HCT116 (cell line): ENCODE results near the gene ADAMTS9. TPM values are rescaled to one million over a fixed set of nuclear protein-coding genes. Genes with fewer than 3 reads are reported as not detected.

Experiments used
- ATAC-seq: fragments of 200-7000 bp; cut with Tn5 transposase; 2 replicates; pipeline ENCODE4 v1.9.1; 2020; ENCODE audit warnings: mild to moderate bottlenecking, moderate library complexity
- BruUV-seq: library from RNA; stranded (reverse); fragments of 400-500 nt; replicated peaks from 2 replicates; lab custom pipeline; 2021; lab: Mats Ljungman, UMichigan
- CTCF ChIA-PET: fragments of 300-600 bp; sonication (Branson Sonifier 250); formaldehyde crosslinking; loops from one replicate; lab custom pipeline; 2021; ENCODE audit warnings: antibody characterized with exemption; lab: Charles Lee
- POLR2A ChIA-PET: fragments of 300-600, 350-600 bp; sonication (Branson Sonifier 250); formaldehyde crosslinking; loops from one replicate; lab custom pipeline; 2021; ENCODE audit warnings: antibody characterized with exemption; lab: Charles Lee
- RAD21 ChIA-PET, 2 experiments: fragments of 300-600 bp; sonication (Branson Sonifier 250); formaldehyde crosslinking; loops; one replicate each; lab custom pipeline; 2023; ENCODE audit warnings: low total read pairs in 2 of 2; ENCODE audit not compliant: uncharacterized antibody in 2 of 2, unreplicated experiment in 2 of 2, low non-redundant PET in 1 of 2; lab: Charles Lee
- DNase-seq: peaks from one replicate; pipeline ENCODE4 v3.0.0-alpha.2; 2010; ENCODE audit warnings: low read depth, low spot score
- H2AFZ ChIP-seq: fragments of 200-600 bp; shearing (Covaris generic), sonication (generic); 2 replicates; pipeline ENCODE4 v1.6.1; 2017; ENCODE audit warnings: low read depth, mixed run types, mixed read lengths, antibody characterized with exemption, low read length; ENCODE audit not compliant: poor library complexity, severe bottlenecking
- H3K27ac ChIP-seq: 2 replicates; pipeline ENCODE4 v1.5.1; 2012; ENCODE audit warnings: low read depth, low read length
- H3K27me3 ChIP-seq: fragments of 200-600 bp; sonication (generic); 2 replicates; pipeline ENCODE4 v1.6.1; 2016; ENCODE audit warnings: mixed run types, low read length, mixed read lengths; ENCODE audit not compliant: insufficient read depth
- H3K36me3 ChIP-seq, 2 experiments: fragments of 200-500 bp in 1 of 2; fragments of 200-600 bp in 1 of 2; sonication (Bioruptor generic) in 1 of 2; sonication (generic) in 1 of 2; 2 replicates each; pipeline versions ENCODE4 v1.5.1 to v1.6.1; 2014 to 2016; ENCODE audit warnings: low read length in 2 of 2, inconsistent platforms in 1 of 2, mixed read lengths in 1 of 2, mixed run types in 1 of 2; ENCODE audit not compliant: insufficient read depth in 2 of 2, control insufficient read depth in 1 of 2
- H3K4me1 ChIP-seq, 2 experiments: fragments of 200-600 bp in 1 of 2; sonication (generic) in 1 of 2; 2 replicates each; pipeline versions ENCODE4 v1.5.1 to v1.6.1; 2012 to 2017; ENCODE audit warnings: low read length in 2 of 2, inconsistent platforms in 1 of 2, mild to moderate bottlenecking in 1 of 2, mixed read lengths in 1 of 2, mixed run types in 1 of 2, moderate library complexity in 1 of 2; ENCODE audit not compliant: insufficient read depth in 2 of 2, control insufficient read depth in 1 of 2
- H3K4me2 ChIP-seq: fragments of 200-600 bp; sonication (generic); 2 replicates; pipeline ENCODE4 v1.6.1; 2017; ENCODE audit warnings: mixed run types, low read length, mixed read lengths
- H3K4me3 ChIP-seq, 2 experiments: fragments of 200-600 bp in 1 of 2; sonication (generic) in 1 of 2; replicated peaks in 1 of 2; 2 replicates each; pipeline ENCODE4 v1.5.1; 2011 to 2016; ENCODE audit warnings: low read length in 2 of 2, control low read depth in 1 of 2, low read depth in 1 of 2, mild to moderate bottlenecking in 1 of 2, mixed read lengths in 1 of 2, mixed run types in 1 of 2
- H3K79me2 ChIP-seq: fragments of 200-600 bp; sonication (generic); 2 replicates; pipeline ENCODE4 v1.6.1; 2017; ENCODE audit warnings: mild to moderate bottlenecking, mixed run types, low read length, moderate library complexity, mixed read lengths; ENCODE audit not compliant: insufficient read depth
- H3K9ac ChIP-seq: fragments of 200-600 bp; sonication (generic); 2 replicates; pipeline ENCODE4 v1.6.1; 2016; ENCODE audit warnings: low read length, mixed read lengths
- H3K9me2 ChIP-seq: fragments of 200-600 bp; sonication (generic), shearing (Covaris generic); 2 replicates; pipeline ENCODE4 v1.6.1; 2017; ENCODE audit warnings: mixed run types, mild to moderate bottlenecking, moderate library complexity; ENCODE audit not compliant: insufficient read depth
- H3K9me3 ChIP-seq, 2 experiments: fragments of 200-500 bp in 1 of 2; fragments of 200-600 bp in 1 of 2; sonication (Bioruptor generic) in 1 of 2; sonication (generic) in 1 of 2; 2 replicates each; pipeline ENCODE4 v1.6.1; 2014 to 2017; ENCODE audit warnings: low read length in 2 of 2, mixed read lengths in 2 of 2, inconsistent platforms in 1 of 2, low read depth in 1 of 2, mild to moderate bottlenecking in 1 of 2, mixed run types in 1 of 2, moderate library complexity in 1 of 2; ENCODE audit not compliant: control insufficient read depth in 1 of 2, insufficient read depth in 1 of 2
- H4K20me1 ChIP-seq: fragments of 200-600 bp; sonication (generic), shearing (Covaris generic); 2 replicates; pipeline ENCODE4 v1.6.1; 2017; ENCODE audit warnings: mixed run types, mild to moderate bottlenecking, moderate library complexity; ENCODE audit not compliant: insufficient read depth
- CEBPB ChIP-seq: IDR thresholded peaks from 2 replicates; pipeline ENCODE4 v1.6.1; 2012; ENCODE audit warnings: low read depth
- EZH2phosphoT487 ChIP-seq: fragments of 200-600 bp; IDR thresholded peaks from 2 replicates; pipeline ENCODE4 v1.6.1; 2018; ENCODE audit warnings: antibody characterized with exemption, borderline replicate concordance
- FOSL1 ChIP-seq: IDR thresholded peaks from 2 replicates; pipeline ENCODE4 v1.6.1; 2012; ENCODE audit warnings: low read depth
- JUND ChIP-seq: IDR thresholded peaks from 2 replicates; pipeline ENCODE4 v1.6.1; 2012
- POLR2A ChIP-seq: IDR thresholded peaks from 2 replicates; pipeline ENCODE4 v1.7.0; 2011; ENCODE audit warnings: borderline replicate concordance; ENCODE audit not compliant: insufficient read depth, insufficient read length; ENCODE audit errors: extremely low read depth
- POLR2AphosphoS5 ChIP-seq: IDR thresholded peaks from 2 replicates; pipeline ENCODE4 v1.6.1; 2011; ENCODE audit warnings: mild to moderate bottlenecking, low read depth, low read length, moderate library complexity
- SIN3A ChIP-seq: IDR thresholded peaks from 2 replicates; pipeline ENCODE4 v1.6.1; 2012; ENCODE audit warnings: low read depth
- SP1 ChIP-seq: IDR thresholded peaks from 2 replicates; pipeline ENCODE4 v1.6.1; 2012; ENCODE audit warnings: low read depth
- SRF ChIP-seq: IDR thresholded peaks from 2 replicates; pipeline ENCODE4 v1.6.1; 2012; ENCODE audit warnings: low read depth
- TCF7L2 ChIP-seq: IDR thresholded peaks from 2 replicates; pipeline ENCODE4 v1.7.0; 2011; ENCODE audit warnings: borderline replicate concordance, inconsistent platforms; ENCODE audit not compliant: insufficient read depth, insufficient read length; ENCODE audit errors: extremely low read depth
- ZNF274 ChIP-seq: fragments of 200-500 bp; sonication (Bioruptor generic); IDR thresholded peaks from 2 replicates; pipeline ENCODE4 v1.6.1; 2014; ENCODE audit warnings: mild to moderate bottlenecking, low read depth, low read length, inconsistent platforms
- intact Hi-C: fragments of 100-400 bp; cut with micrococcal nuclease; formaldehyde crosslinking; loops from 2 replicates; pipeline ENCODE4 v1.10.0; 2022
- total RNA-seq: library from RNA; stranded (reverse); gene quantifications from one replicate; pipeline ENCODE4 v1.2.1, GENCODE V29; 2021; ENCODE audit not compliant: unreplicated experiment
- TF ChIP-seq, protein P1 (sequence below): IDR thresholded peaks from 2 replicates; pipeline ENCODE4 v1.6.1; 2012

The ADAMTS9 gene
- total RNA-seq, 1 experiment from 2014 or later = 0.05 TPM

DNA sequence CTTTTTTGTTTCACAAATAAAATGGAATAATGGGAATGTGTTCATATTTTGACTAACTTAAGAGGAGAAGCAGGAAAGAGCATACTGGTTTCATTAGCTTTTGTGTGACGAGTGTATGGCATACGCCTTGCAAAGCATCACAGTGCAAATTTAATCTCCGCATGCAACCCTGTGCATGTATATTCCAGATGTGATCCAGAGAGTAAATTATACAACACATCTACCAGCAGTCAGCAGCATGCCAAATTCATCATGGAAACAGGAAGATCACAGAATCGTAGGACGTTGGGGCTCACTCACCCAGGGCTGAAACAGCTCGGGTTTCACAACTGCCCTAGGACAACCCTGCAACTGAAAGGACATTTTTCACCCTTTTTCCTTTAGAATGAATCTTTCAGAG is 53.4 kb downstream of the ADAMTS9 start:
- CTCF ChIA-PET = no interaction called here

GRCh38 chr3:64631951-64632350 is 55.8 kb downstream of the ADAMTS9 start:
- TF ChIP-seq CEBPB (no peak), TCF7L2 (no peak), FOSL1 (no peak), POLR2A (no peak), ZNF274 (no peak)
- CTCF ChIA-PET = no interaction called here
- H3K4me3 ChIP-seq = no peak overlapping the region

More for the DNA sequence above, 53.4 kb downstream of the ADAMTS9 start:
- no peaks in the 10 kb centered on the region for H3K36me3 ChIP-seq
- no peaks in the 10 kb centered on the region for H4K20me1 ChIP-seq
- no peak overlapping the region for H3K27ac ChIP-seq
- ATAC-seq = no peak
- BruUV-seq = no TSS peak
- no peak overlapping the region for H3K4me2 ChIP-seq
- ChIA-PET RAD21 (no interaction called here), POLR2A (no interaction called here)
- H3K79me2 ChIP-seq = no peaks in the 10 kb centered on the region
- H3K9me3 ChIP-seq = no peaks in the 10 kb centered on the region
- H3K9me2 ChIP-seq = no peaks in the 10 kb centered on the region
- H3K27me3 ChIP-seq = no peaks in the 10 kb centered on the region
- no peak overlapping the region for H3K4me3 ChIP-seq
- DNase-seq = no peak
- no peaks in the 10 kb centered on the region for H3K4me1 ChIP-seq
- TF ChIP-seq, protein P1, sequence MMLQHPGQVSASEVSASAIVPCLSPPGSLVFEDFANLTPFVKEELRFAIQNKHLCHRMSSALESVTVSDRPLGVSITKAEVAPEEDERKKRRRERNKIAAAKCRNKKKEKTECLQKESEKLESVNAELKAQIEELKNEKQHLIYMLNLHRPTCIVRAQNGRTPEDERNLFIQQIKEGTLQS = no peak
- TF ChIP-seq SRF (no peak), POLR2AphosphoS5 (no peak), EZH2phosphoT487 (no peak), SP1 (no peak), JUND (no peak), POLR2A (no peak), SIN3A (no peak)
- TF ChIP-seq, all 23 proteins: peak for 0
- H3K9ac ChIP-seq = no peak overlapping the region
- no peak overlapping the region for H2AFZ ChIP-seq
- intact Hi-C loops = no loop called here

More at GRCh38 chr3:64631951-64632350, 55.8 kb downstream of the ADAMTS9 start:
- BruUV-seq = no TSS peak
- Histone ChIP-seq H3K9me2 (no peaks in the 10 kb centered on the region), H3K9ac (no peak overlapping the region), H3K9me3 (no peaks in the 10 kb centered on the region), H3K4me2 (no peak overlapping the region), H2AFZ (no peak overlapping the region), H3K27me3 (0 out of 2 replicates have a peak, but pooled peaks cover 3% of the 10 kb centered on the region), H3K79me2 (no peaks in the 10 kb centered on the region), H3K4me1 (no peaks in the 10 kb centered on the region), H3K36me3 (no peaks in the 10 kb centered on the region), H4K20me1 (no peaks in the 10 kb centered on the region), H3K27ac (no peak overlapping the region)
- intact Hi-C loops = no loop called here
- ATAC-seq (no peak), DNase-seq (no peak)
- POLR2A ChIA-PET = no interaction called here
- RAD21 ChIA-PET = no interaction called here
